GM18873 (cell line): ENCODE measurements around the gene SMIM33.
"Not testable (repeated sequence)": the region's sequence is repeated elsewhere in the genome, so short reads cannot be mapped to it uniquely, and the experiment has no call there.

Experiments used
- ATAC-seq: cut with Tn5 transposase; IDR thresholded peaks from one replicate; pipeline ENCODE4 v1.9.1; 2021; ENCODE audit warnings: mild to moderate bottlenecking, moderate library complexity, moderate number of reproducible peaks; ENCODE audit not compliant: unreplicated experiment, low FRiP score

Gene SMIM33

GRCh38 chr5:139456776-139457175 lies 14.0 kb upstream of the SMIM33 start:
- no peak for ATAC-seq

GRCh38 chr5:139457241-139457640 lies 13.6 kb upstream of the SMIM33 start:
- no peak for ATAC-seq

GRCh38 chr5:139457653-139458306 lies 13.0 kb upstream of the SMIM33 start:
- no peak for ATAC-seq

- ATAC-seq, result peak; percentile 43
Observed at GRCh38 chr5:139458580-139459407, 12.0 kb upstream of the SMIM33 start.

GRCh38 chr5:139459451-139459934 lies 11.3 kb upstream of the SMIM33 start:
- ATAC-seq, result peak; percentile 35

- ATAC-seq, result no peak
Observed at GRCh38 chr5:139460455-139460854, 10.3 kb upstream of the SMIM33 start.

- no peak for ATAC-seq
Observed at GRCh38 chr5:139461176-139461575, 9.6 kb upstream of the SMIM33 start.

GRCh38 chr5:139461698-139462097 lies 9.1 kb upstream of the SMIM33 start:
- ATAC-seq, result no peak

- ATAC-seq, result no peak
Observed at GRCh38 chr5:139462586-139463276, 8.1 kb upstream of the SMIM33 start, which contains the start of gene ECSCR. TSS of gene ECSCR (minus strand) at chr5:139462743. CDS start at chr5:139462670, 73 bp downstream.

- no peak for ATAC-seq
Observed at GRCh38 chr5:139468421-139468931, 2.3 kb upstream of the SMIM33 start.

- ATAC-seq, result no peak
Observed at GRCh38 chr5:139472386-139473030, 1.7 kb downstream of the SMIM33 start.

- no peak for ATAC-seq
Observed at GRCh38 chr5:139473105-139473504, 2.3 kb downstream of the SMIM33 start.

- no peak for ATAC-seq
Observed at GRCh38 chr5:139473565-139473964, 2.8 kb downstream of the SMIM33 start.

- no peak for ATAC-seq
Observed at GRCh38 chr5:139474890-139475791, 4.3 kb downstream of the SMIM33 start.

GRCh38 chr5:139475865-139476617 lies 5.2 kb downstream of the SMIM33 start:
- ATAC-seq, result no peak

- ATAC-seq, result not testable (repeated sequence)
Observed at GRCh38 chr5:139478657-139479423, 8.0 kb downstream of the SMIM33 start.

GRCh38 chr5:139479729-139480128 lies 8.9 kb downstream of the SMIM33 start:
- not testable (repeated sequence) for ATAC-seq

GRCh38 chr5:139481122-139481533 lies 10.3 kb downstream of the SMIM33 start:
- ATAC-seq, result no peak
